Activated T-helper 9 cell treated with anti-CD3 and anti-CD28 coated beads, Interleukin-2, amount 50 U/mL, for 16 hours (primary cell): Measurements from ENCODE around the gene KIF14.
"Not testable (repeated sequence)": the region's sequence is repeated elsewhere in the genome, so short reads cannot be mapped to it uniquely, and the experiment has no call there.

Experiments
- DNase-seq: peaks from one replicate; pipeline ENCODE4 v3.0.0-alpha.2; 2020; ENCODE audit warnings: low read depth

The KIF14 gene

GRCh38 chr1:200630515-200630899 lies 10.0 kb upstream of the KIF14 start:
- DNase-seq: not testable (repeated sequence)

- no peak for DNase-seq
Observed at GRCh38 chr1:200629876-200630514, 9.4 kb upstream of the KIF14 start.

GRCh38 chr1:200628223-200628881 lies 7.8 kb upstream of the KIF14 start:
- peak; percentile 35 for DNase-seq

GRCh38 chr1:200627575-200628222 lies 7.1 kb upstream of the KIF14 start:
- DNase-seq: no peak

GRCh38 chr1:200626853-200627534 lies 6.4 kb upstream of the KIF14 start:
- DNase-seq: no peak

- no peak for DNase-seq
Observed at GRCh38 chr1:200625381-200625824, 4.9 kb upstream of the KIF14 start.

- no peak for DNase-seq
Observed at GRCh38 chr1:200624679-200625335, 4.3 kb upstream of the KIF14 start.

GRCh38 chr1:200619894-200620272 lies 668 bp downstream of the KIF14 start:
- no peak for DNase-seq

GRCh38 chr1:200610846-200611245 lies 9.7 kb downstream of the KIF14 start:
- no peak for DNase-seq

- no peak for DNase-seq
Observed at GRCh38 chr1:200602632-200603031, 17.9 kb downstream of the KIF14 start.

- DNase-seq: no peak
Observed at GRCh38 chr1:200590001-200590400, 30.6 kb downstream of the KIF14 start.

- DNase-seq: no peak
Observed at GRCh38 chr1:200588698-200589097, 31.9 kb downstream of the KIF14 start.

- no peak for DNase-seq
Observed at GRCh38 chr1:200564319-200564718, 56.2 kb downstream of the KIF14 start.

GRCh38 chr1:200561856-200562214 lies 58.7 kb downstream of the KIF14 start:
- no peak for DNase-seq

- no peak for DNase-seq
Observed at GRCh38 chr1:200558866-200559459, 61.6 kb downstream of the KIF14 start.

- no peak for DNase-seq
Observed at GRCh38 chr1:200556002-200556401, 64.5 kb downstream of the KIF14 start.

- not testable (repeated sequence) for DNase-seq
Observed at GRCh38 chr1:200552737-200553136, 67.8 kb downstream of the KIF14 start.

- no peak for DNase-seq
Observed at GRCh38 chr1:200550367-200550766, 70.2 kb downstream of the KIF14 start.

- no peak for DNase-seq
Observed at GRCh38 chr1:200547386-200547785, 73.2 kb downstream of the KIF14 start.

- DNase-seq: no peak
Observed at GRCh38 chr1:200546577-200546976, 74.0 kb downstream of the KIF14 start.

- DNase-seq: no peak
Observed at GRCh38 chr1:200542162-200542561, 78.4 kb downstream of the KIF14 start.

GRCh38 chr1:200540281-200540680 lies 80.3 kb downstream of the KIF14 start:
- no peak for DNase-seq
